ENCODE results near the gene DMP1.
"Not testable (repeated sequence)": the region's sequence is repeated elsewhere in the genome, so short reads cannot be mapped to it uniquely, and the experiment has no call there.

The DMP1 gene

GRCh38 chr4:87690947-87691346, 40.9 kb downstream of the DMP1 start:
- not testable (repeated sequence) for DNase-seq

DNA sequence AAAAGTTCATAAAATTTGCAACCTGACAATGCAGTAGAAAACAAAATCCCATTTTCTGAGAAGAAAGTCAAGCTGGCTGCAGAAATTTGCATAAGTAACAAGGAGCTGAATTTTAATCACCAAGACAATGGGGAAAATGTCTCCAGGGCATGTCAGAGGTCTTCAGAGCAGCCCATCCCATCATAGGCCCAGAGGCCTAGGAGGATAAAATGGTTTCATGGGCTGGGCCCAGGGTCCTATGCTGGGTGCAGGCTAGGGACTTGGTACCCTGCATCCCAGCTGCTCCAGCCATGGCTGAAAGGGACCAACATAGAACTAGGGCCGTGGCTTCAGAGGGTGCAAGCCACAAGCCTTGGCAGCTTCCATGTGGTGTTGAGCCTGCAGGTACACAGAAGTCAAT, 42.0 kb downstream of the DMP1 start:
- not testable (repeated sequence) for DNase-seq

DNA sequence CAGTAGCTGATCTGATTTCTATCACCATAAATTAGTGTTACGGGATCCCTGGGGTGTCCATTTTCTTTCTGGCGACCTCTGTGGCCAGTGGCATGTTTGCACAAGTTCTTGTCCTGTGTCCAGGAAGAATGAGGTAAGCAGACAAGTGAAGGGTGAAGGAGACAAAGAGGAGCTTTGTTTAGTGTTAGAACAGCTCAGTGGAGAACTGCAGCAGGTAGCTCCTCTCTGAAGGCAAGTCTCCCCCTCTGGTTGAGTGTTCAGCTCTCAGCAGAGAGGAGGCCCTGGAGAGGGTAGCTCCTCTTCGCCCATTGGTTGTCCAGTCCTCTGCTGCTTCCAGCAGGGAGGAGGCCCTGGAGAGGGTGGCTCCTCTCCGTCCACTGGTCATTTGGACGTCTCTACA, 47.2 kb downstream of the DMP1 start:
- DNase-seq: no peak

GRCh38 chr4:87697945-87698344, 47.9 kb downstream of the DMP1 start:
- DNase-seq: no peak

- DNase-seq: no peak
These were observed 48.3 kb downstream of the DMP1 start for GRCh38 chr4:87698394-87698793.

GRCh38 chr4:87704001-87704400, 53.9 kb downstream of the DMP1 start:
- DNase-seq: no peak

GRCh38 chr4:87707279-87707918, 57.3 kb downstream of the DMP1 start:
- DNase-seq: no peak
